Measurements from ENCODE around the gene KRR1. TPM values are rescaled to one million over a fixed set of nuclear protein-coding genes. Genes with fewer than 3 reads are reported as not detected.
A peak's percentile ranks its signal among the peaks of the same experiment; 100 is the strongest.

KRR1 gene
- total RNA-seq, 1 donor from 2014 or later: 39.8 TPM

GRCh38 chr12:75505706-75506312 lies 5.6 kb downstream of the KRR1 start:
- TF ChIP-seq, protein P1, sequence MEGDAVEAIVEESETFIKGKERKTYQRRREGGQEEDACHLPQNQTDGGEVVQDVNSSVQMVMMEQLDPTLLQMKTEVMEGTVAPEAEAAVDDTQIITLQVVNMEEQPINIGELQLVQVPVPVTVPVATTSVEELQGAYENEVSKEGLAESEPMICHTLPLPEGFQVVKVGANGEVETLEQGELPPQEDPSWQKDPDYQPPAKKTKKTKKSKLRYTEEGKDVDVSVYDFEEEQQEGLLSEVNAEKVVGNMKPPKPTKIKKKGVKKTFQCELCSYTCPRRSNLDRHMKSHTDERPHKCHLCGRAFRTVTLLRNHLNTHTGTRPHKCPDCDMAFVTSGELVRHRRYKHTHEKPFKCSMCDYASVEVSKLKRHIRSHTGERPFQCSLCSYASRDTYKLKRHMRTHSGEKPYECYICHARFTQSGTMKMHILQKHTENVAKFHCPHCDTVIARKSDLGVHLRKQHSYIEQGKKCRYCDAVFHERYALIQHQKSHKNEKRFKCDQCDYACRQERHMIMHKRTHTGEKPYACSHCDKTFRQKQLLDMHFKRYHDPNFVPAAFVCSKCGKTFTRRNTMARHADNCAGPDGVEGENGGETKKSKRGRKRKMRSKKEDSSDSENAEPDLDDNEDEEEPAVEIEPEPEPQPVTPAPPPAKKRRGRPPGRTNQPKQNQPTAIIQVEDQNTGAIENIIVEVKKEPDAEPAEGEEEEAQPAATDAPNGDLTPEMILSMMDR (IDR thresholded peaks at IDR 0.05): peak; percentile 46
- Histone ChIP-seq H3K36me3 (peaks cover 71% of the 10 kb centered on the region), H3K4me3 (no peak overlapping the region), H3K27me3 (ENCODE audit: low read depth) (no peaks in the 10 kb centered on the region), H3K4me1 (peaks cover 19% of the 10 kb centered on the region), H3K9me3 (no peaks in the 10 kb centered on the region), H3K27ac (no peak overlapping the region)
- intact Hi-C loops (cut with DNase I): no loop called here
- DNase-seq: no peak
- no peak for ATAC-seq

- intact Hi-C loops (cut with DNase I): no loop called here
- DNase-seq: no peak
Observed at GRCh38 chr12:75503866-75504265, 7.5 kb downstream of the KRR1 start.

DNA sequence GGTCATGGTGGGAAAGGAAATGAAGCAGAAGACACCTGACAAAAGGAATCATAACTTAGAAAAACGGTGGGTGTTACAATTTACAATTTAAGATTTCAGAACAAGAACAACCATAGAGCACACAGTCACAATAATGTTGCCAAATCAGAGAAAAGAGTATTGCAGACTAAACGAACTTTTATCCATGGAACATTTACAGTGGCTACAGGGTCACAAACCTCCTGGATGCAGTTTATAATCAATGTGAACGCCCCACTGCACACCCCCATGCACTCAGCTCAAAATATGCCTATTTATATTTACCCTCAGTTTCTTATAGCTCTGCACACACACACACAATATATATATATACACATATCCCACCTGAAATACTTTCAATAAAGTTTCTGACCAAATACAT lies 8.0 kb downstream of the KRR1 start:
- Histone ChIP-seq H3K9me3 (no peaks in the 10 kb centered on the region), H3K27ac (no peak overlapping the region), H3K36me3 (peaks cover 95% of the 10 kb centered on the region), H3K4me1 (no peaks in the 10 kb centered on the region), H3K27me3 (ENCODE audit: low read depth) (no peaks in the 10 kb centered on the region), H3K4me3 (no peak overlapping the region)
- intact Hi-C loops (cut with DNase I): no loop called here
- ATAC-seq (no peak), DNase-seq (no peak)
- TF ChIP-seq, protein P1 (IDR thresholded peaks at IDR 0.05): no peak

More at GRCh38 chr12:75503866-75504265, 7.5 kb downstream of the KRR1 start:
- TF ChIP-seq, protein P1 (IDR thresholded peaks at IDR 0.05): no peak
- Histone ChIP-seq H3K27ac (no peak overlapping the region), H3K9me3 (no peaks in the 10 kb centered on the region), H3K27me3 (ENCODE audit: low read depth) (no peaks in the 10 kb centered on the region), H3K4me1 (no peaks in the 10 kb centered on the region), H3K36me3 (peaks cover 91% of the 10 kb centered on the region), H3K4me3 (no peak overlapping the region)
- no peak for ATAC-seq

GRCh38 chr12:75491169-75491568 lies 20.2 kb downstream of the KRR1 start:
- H3K36me3 ChIP-seq: peaks cover 52% of the 10 kb centered on the region
- DNase-seq (no peak), ATAC-seq (no peak)
- intact Hi-C loops (cut with DNase I): no loop called here
- H3K4me1 ChIP-seq: no peaks in the 10 kb centered on the region
- no peak overlapping the region for H3K27ac ChIP-seq
- H3K4me3 ChIP-seq: no peak overlapping the region
- no peaks in the 10 kb centered on the region for H3K9me3 ChIP-seq
- no peaks in the 10 kb centered on the region for H3K27me3 ChIP-seq (ENCODE audit: low read depth)
- TF ChIP-seq, protein P1 (IDR thresholded peaks at IDR 0.05): no peak

DNA sequence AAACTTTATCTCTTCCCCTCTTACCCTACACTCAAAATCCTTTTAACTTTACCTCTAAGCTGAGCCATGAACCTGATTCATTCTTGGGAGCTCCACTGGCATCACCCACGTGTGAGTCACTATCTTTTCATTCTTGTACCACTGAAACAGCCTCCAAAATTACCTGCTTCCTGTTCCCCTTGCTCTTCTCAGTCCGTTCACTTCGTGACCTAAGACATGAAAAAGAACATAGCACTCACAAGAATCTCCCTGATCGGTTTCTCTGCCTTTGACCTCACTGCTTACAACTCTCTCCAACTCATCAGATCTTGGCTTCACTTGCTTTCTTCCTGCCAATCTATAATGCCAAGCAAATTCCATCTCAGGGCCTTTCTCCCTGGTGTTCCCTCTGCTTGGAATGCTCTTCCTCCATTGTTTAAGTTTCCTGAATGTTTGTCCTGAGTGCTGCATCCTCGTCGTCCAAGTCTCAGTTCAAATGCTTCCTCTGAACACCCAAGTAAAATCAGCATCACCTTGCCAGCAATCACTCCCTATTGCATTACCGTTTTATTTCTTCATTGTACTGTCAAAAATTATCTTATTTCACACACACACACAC lies 21.7 kb downstream of the KRR1 start:
- H3K27ac ChIP-seq: no peak overlapping the region
- intact Hi-C loops (cut with DNase I): no loop called here
- no peaks in the 10 kb centered on the region for H3K9me3 ChIP-seq
- peaks cover 38% of the 10 kb centered on the region for H3K36me3 ChIP-seq
- ATAC-seq: no peak
- H3K4me1 ChIP-seq: peaks cover 3% of the 10 kb centered on the region
- H3K4me3 ChIP-seq: no peak overlapping the region
- H3K27me3 ChIP-seq (ENCODE audit: low read depth): no peaks in the 10 kb centered on the region
- TF ChIP-seq, protein P1 (IDR thresholded peaks at IDR 0.05): no peak
- DNase-seq: no peak

Measured in lower lobe of right lung (tissue), 2 donors.